Natural killer cell treated with Interleukin-12 subunit alpha and Interleukin-12 subunit beta and Interleukin-15 and Interleukin-18, amount 100 ng/mL, for 72 hours (primary cell): ENCODE data around the gene CASP9. TPM values are rescaled to one million over a fixed set of nuclear protein-coding genes. Genes with fewer than 3 reads are reported as not detected.
"Not testable (repeated sequence)": the region's sequence is repeated elsewhere in the genome, so short reads cannot be mapped to it uniquely, and the experiment has no call there.

Experiments used
- ATAC-seq, 2 donors: fragments of 150-1000 bp; cut with Tn5 transposase in 1 of 2; sonication (Bioruptor Pico), chemical (Tn5 transposase) in 1 of 2; 2 replicates each; pipeline ENCODE4 v1.10.0; 2021
- DNase-seq: peaks from one replicate; pipeline ENCODE4 v3.0.0; 2022; ENCODE audit warnings: low spot score
- H3K27ac Mint-ChIP-seq, 2 donors: 1 replicate in 1 of 2; 2 replicates in 1 of 2; pipeline ENCODE4 v1.8.0; 2022; ENCODE audit warnings: mixed read lengths in 2 of 2, mild to moderate bottlenecking in 1 of 2, moderate library complexity in 1 of 2
- H3K27me3 Mint-ChIP-seq, 2 donors: 1 replicate in 1 of 2; 2 replicates in 1 of 2; pipeline ENCODE4 v1.8.0; 2022; ENCODE audit warnings: mixed read lengths in 2 of 2
- H3K36me3 Mint-ChIP-seq: one replicate; pipeline ENCODE4 v1.8.0; 2022; ENCODE audit warnings: mixed read lengths
- H3K4me1 Mint-ChIP-seq, 2 donors: 1 replicate in 1 of 2; 2 replicates in 1 of 2; pipeline ENCODE4 v1.8.0; 2022; ENCODE audit warnings: low read depth in 2 of 2, mixed read lengths in 2 of 2, mild to moderate bottlenecking in 1 of 2
- H3K4me3 Mint-ChIP-seq: one replicate; pipeline ENCODE4 v1.8.0; 2022; ENCODE audit warnings: mixed read lengths
- H3K9me3 Mint-ChIP-seq: 2 replicates; pipeline ENCODE4 v1.8.0; 2022; ENCODE audit warnings: mixed read lengths
- total RNA-seq, 2 donors: library from RNA; stranded (reverse); gene quantifications; one replicate each; pipeline ENCODE4 v1.2.3, GENCODE V29; 2022

Gene CASP9
- total RNA-seq, 2 donors from 2014 or later, result 15.1 to 18.0 TPM

- H3K36me3 Mint-ChIP-seq, H3K4me3 Mint-ChIP-seq, DNase-seq, H3K9me3 Mint-ChIP-seq, H3K27me3 Mint-ChIP-seq, H3K4me1 Mint-ChIP-seq, H3K27ac Mint-ChIP-seq: not testable (repeated sequence)
- ATAC-seq, result peak in 1 of 2 donors; percentile 4
These were observed 60.8 kb downstream of the CASP9 start for GRCh38 chr1:15463064-15463800.

GRCh38 chr1:15460708-15461095 lies 63.3 kb downstream of the CASP9 start:
- Mint-ChIP-seq H3K27ac (no peak overlapping the region), H3K4me3 (no peak overlapping the region), H3K36me3 (no peaks in the 10 kb centered on the region), H3K4me1 (no peaks in the 10 kb centered on the region), H3K9me3 (no peaks in the 10 kb centered on the region), H3K27me3 (no peaks in the 10 kb centered on the region)
- ATAC-seq, result no peak
- DNase-seq, result no peak

- Mint-ChIP-seq H3K27me3 (no peaks in the 10 kb centered on the region), H3K4me1 (no peaks in the 10 kb centered on the region), H3K4me3 (no peak overlapping the region), H3K27ac (no peak overlapping the region), H3K9me3 (no peaks in the 10 kb centered on the region), H3K36me3 (no peaks in the 10 kb centered on the region)
- DNase-seq (no peak), ATAC-seq (no peak)
These were observed 64.0 kb downstream of the CASP9 start for GRCh38 chr1:15459771-15460707.

GRCh38 chr1:15458388-15458787 lies 65.6 kb downstream of the CASP9 start:
- not testable (repeated sequence) for ATAC-seq, DNase-seq, H3K4me1 Mint-ChIP-seq, H3K27ac Mint-ChIP-seq, H3K4me3 Mint-ChIP-seq, H3K36me3 Mint-ChIP-seq, H3K9me3 Mint-ChIP-seq, H3K27me3 Mint-ChIP-seq

- Mint-ChIP-seq H3K27ac (no peak overlapping the region), H3K27me3 (no peaks in the 10 kb centered on the region), H3K36me3 (no peaks in the 10 kb centered on the region), H3K9me3 (no peaks in the 10 kb centered on the region), H3K4me1 (no peaks in the 10 kb centered on the region), H3K4me3 (no peak overlapping the region)
- DNase-seq (no peak), ATAC-seq (no peak)
These were observed 66.4 kb downstream of the CASP9 start for GRCh38 chr1:15457585-15457984.

- no peak for DNase-seq
- no peak within 1 kb of the TSS for H3K4me3 Mint-ChIP-seq
- no peaks in the 10 kb centered on the region for H3K4me1 Mint-ChIP-seq
- no peak within 1 kb of the TSS for H3K27ac Mint-ChIP-seq
- no peaks in the 10 kb centered on the region for H3K36me3 Mint-ChIP-seq
- H3K27me3 Mint-ChIP-seq, result no peaks in the 10 kb centered on the region
- no peaks in the 10 kb centered on the region for H3K9me3 Mint-ChIP-seq
- ATAC-seq, result no peak
These were observed 67.6 kb downstream of the CASP9 start, which contains the start of gene CELA2A for GRCh38 chr1:15456313-15456954. Gene CELA2A (plus strand): TSS chr1:15456732. CDS start chr1:15456754, 22 bp downstream.

- no peaks in the 10 kb centered on the region for H3K9me3 Mint-ChIP-seq
- no peaks in the 10 kb centered on the region for H3K4me1 Mint-ChIP-seq
- DNase-seq (no peak), ATAC-seq (peak; percentile 60 to 72)
- H3K4me3 Mint-ChIP-seq, result no peak overlapping the region
- no peak overlapping the region for H3K27ac Mint-ChIP-seq
- no peaks in the 10 kb centered on the region for H3K36me3 Mint-ChIP-seq
- no peaks in the 10 kb centered on the region for H3K27me3 Mint-ChIP-seq
These were observed 68.5 kb downstream of the CASP9 start for GRCh38 chr1:15455522-15455921.

- Mint-ChIP-seq H3K27ac (no peak overlapping the region), H3K4me3 (no peak overlapping the region), H3K4me1 (no peaks in the 10 kb centered on the region), H3K36me3 (no peaks in the 10 kb centered on the region), H3K27me3 (peaks cover 0 to 3% of the 10 kb centered on the region in 2 donors), H3K9me3 (no peaks in the 10 kb centered on the region)
- DNase-seq, result no peak
- no peak for ATAC-seq
These were observed 69.8 kb downstream of the CASP9 start for GRCh38 chr1:15454256-15454655.

GRCh38 chr1:15453734-15454133 lies 70.3 kb downstream of the CASP9 start:
- Mint-ChIP-seq H3K36me3 (no peaks in the 10 kb centered on the region), H3K4me3 (no peak overlapping the region), H3K9me3 (no peaks in the 10 kb centered on the region), H3K27me3 (peaks cover 0 to 4% of the 10 kb centered on the region in 2 donors), H3K27ac (no peak overlapping the region), H3K4me1 (no peaks in the 10 kb centered on the region)
- no peak for ATAC-seq
- no peak for DNase-seq

- H3K4me3 Mint-ChIP-seq, result no peak overlapping the region
- DNase-seq (no peak), ATAC-seq (no peak)
- no peaks in the 10 kb centered on the region for H3K36me3 Mint-ChIP-seq
- no peaks in the 10 kb centered on the region for H3K9me3 Mint-ChIP-seq
- no peaks in the 10 kb centered on the region for H3K4me1 Mint-ChIP-seq
- peaks cover 0 to 4% of the 10 kb centered on the region in 2 donors for H3K27me3 Mint-ChIP-seq
- H3K27ac Mint-ChIP-seq, result no peak overlapping the region
These were observed 71.0 kb downstream of the CASP9 start for GRCh38 chr1:15452866-15453571.

- peak in 1 of 2 donors; percentile 58 for ATAC-seq
- Mint-ChIP-seq H3K27me3 (peaks cover 0 to 4% of the 10 kb centered on the region in 2 donors), H3K27ac (no peak overlapping the region), H3K4me1 (no peaks in the 10 kb centered on the region), H3K4me3 (no peak overlapping the region), H3K36me3 (no peaks in the 10 kb centered on the region), H3K9me3 (no peaks in the 10 kb centered on the region)
- no peak for DNase-seq
These were observed 71.8 kb downstream of the CASP9 start for GRCh38 chr1:15452216-15452615.

- no peak for ATAC-seq
- Mint-ChIP-seq H3K4me3 (no peak overlapping the region), H3K27ac (no peak overlapping the region), H3K4me1 (peaks cover 0 to under 1% of the 10 kb centered on the region in 2 donors), H3K27me3 (peaks cover 1 to 4% of the 10 kb centered on the region in 2 donors), H3K36me3 (no peaks in the 10 kb centered on the region), H3K9me3 (no peaks in the 10 kb centered on the region)
- DNase-seq, result no peak
These were observed 72.8 kb downstream of the CASP9 start for GRCh38 chr1:15451014-15451722.

- H3K4me1 Mint-ChIP-seq, result peaks cover 12 to 14% of the 10 kb centered on the region in 2 donors
- ATAC-seq (no peak), DNase-seq (no peak)
- no peaks in the 10 kb centered on the region for H3K9me3 Mint-ChIP-seq
- no peak overlapping the region for H3K27ac Mint-ChIP-seq
- no peaks in the 10 kb centered on the region for H3K36me3 Mint-ChIP-seq
- peaks cover 7 to 8% of the 10 kb centered on the region in 2 donors for H3K27me3 Mint-ChIP-seq
- no peak overlapping the region for H3K4me3 Mint-ChIP-seq
These were observed 74.4 kb downstream of the CASP9 start for GRCh38 chr1:15449567-15449966.
